Ishikawa (cell line): ENCODE measurements around the gene MCF2L.

Source experiments
- CEBPB ChIP-seq: IDR thresholded peaks from 2 replicates; pipeline ENCODE4 v1.6.1; 2012
- CREB1 ChIP-seq: IDR thresholded peaks from 2 replicates; pipeline ENCODE4 v1.6.1; 2012; ENCODE audit warnings: low read depth
- EGR1 ChIP-seq: IDR thresholded peaks from 2 replicates; pipeline ENCODE4 v1.6.1; 2012
- EP300 ChIP-seq: IDR thresholded peaks from 2 replicates; pipeline ENCODE4 v1.6.1; 2012; ENCODE audit warnings: borderline replicate concordance
- FOXM1 ChIP-seq: IDR thresholded peaks from 2 replicates; pipeline ENCODE4 v1.6.1; 2012; ENCODE audit warnings: low read depth, borderline replicate concordance
- NFIC ChIP-seq: IDR thresholded peaks from 2 replicates; pipeline ENCODE4 v1.6.1; 2012
- RAD21 ChIP-seq: IDR thresholded peaks from 2 replicates; pipeline ENCODE4 v1.6.1; 2012; ENCODE audit warnings: low read depth
- TAF1 ChIP-seq: IDR thresholded peaks from 2 replicates; pipeline ENCODE4 v1.6.1; 2012; ENCODE audit warnings: low read depth, mild to moderate bottlenecking
- TCF12 ChIP-seq: IDR thresholded peaks from 2 replicates; pipeline ENCODE4 v1.6.1; 2012; ENCODE audit warnings: low read depth
- TEAD4 ChIP-seq: IDR thresholded peaks from 2 replicates; pipeline ENCODE4 v1.6.1; 2012
- YY1 ChIP-seq: IDR thresholded peaks from 2 replicates; pipeline ENCODE4 v1.6.1; 2012; ENCODE audit warnings: low read depth
- ZBTB7A ChIP-seq: IDR thresholded peaks from 2 replicates; pipeline ENCODE4 v1.6.1; 2012; ENCODE audit warnings: low read depth
- TF ChIP-seq, protein P1 (sequence below): IDR thresholded peaks from 2 replicates; pipeline ENCODE4 v1.6.1; 2012
- TF ChIP-seq, protein P2 (sequence below): IDR thresholded peaks from 2 replicates; pipeline ENCODE4 v1.6.1; 2012
- TF ChIP-seq, protein P3 (sequence below): IDR thresholded peaks from 2 replicates; pipeline ENCODE4 v1.6.1; 2012; ENCODE audit warnings: low read depth, mild to moderate bottlenecking

Gene MCF2L

DNA sequence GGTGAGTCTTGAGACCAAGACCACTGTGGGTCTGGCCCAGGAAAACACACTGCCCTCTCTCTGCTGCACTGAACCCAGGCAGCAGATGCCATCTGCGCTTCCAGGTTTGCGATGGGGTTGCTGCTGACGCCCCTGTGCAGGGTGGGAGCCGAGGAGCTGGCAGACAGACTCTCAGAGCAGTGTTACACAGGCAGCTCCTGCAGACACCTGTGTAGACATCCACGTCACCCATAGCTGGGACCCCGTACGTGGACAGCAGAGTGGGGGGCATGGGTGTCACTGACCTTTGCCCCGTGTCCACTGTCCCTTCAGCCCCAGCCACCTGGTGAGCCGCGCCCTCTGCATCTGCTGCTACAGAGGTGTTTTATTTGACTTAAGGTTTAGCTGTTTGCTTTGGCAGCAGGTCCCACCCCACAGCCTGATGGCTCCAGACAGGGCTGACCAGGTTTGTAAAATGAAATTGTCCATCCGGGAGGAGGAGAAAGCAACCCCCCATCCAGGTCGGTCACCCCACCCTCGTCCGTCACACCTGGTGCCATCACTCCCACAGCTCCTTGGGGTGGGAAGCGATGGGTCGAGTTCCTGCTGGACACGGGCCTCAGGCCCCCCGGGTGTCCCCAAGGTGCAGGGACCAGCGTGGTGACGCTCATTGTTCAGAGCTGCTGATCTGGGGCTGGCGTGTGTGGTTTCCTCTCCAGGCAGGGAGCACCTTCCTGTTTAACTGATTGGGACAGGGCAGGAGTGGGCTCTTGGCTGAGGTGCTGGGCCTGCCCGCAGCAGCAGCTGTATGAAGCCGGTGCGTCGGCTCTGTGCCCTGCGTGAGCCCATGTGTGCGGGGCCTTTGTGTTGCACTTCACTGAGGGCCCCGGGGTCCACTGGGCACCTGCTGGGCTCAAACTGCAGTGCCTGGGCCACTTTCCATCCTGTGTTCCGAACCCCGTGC, 28.4 kb downstream of the MCF2L start:
- TF ChIP-seq, protein P1, sequence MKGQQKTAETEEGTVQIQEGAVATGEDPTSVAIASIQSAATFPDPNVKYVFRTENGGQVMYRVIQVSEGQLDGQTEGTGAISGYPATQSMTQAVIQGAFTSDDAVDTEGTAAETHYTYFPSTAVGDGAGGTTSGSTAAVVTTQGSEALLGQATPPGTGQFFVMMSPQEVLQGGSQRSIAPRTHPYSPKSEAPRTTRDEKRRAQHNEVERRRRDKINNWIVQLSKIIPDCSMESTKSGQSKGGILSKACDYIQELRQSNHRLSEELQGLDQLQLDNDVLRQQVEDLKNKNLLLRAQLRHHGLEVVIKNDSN: no peak
- TF ChIP-seq YY1 (no peak), EP300 (no peak), TCF12 (no peak), TEAD4 (no peak), EGR1 (no peak), CREB1 (no peak), TAF1 (no peak), FOXM1 (no peak)
- TF ChIP-seq, protein P2, sequence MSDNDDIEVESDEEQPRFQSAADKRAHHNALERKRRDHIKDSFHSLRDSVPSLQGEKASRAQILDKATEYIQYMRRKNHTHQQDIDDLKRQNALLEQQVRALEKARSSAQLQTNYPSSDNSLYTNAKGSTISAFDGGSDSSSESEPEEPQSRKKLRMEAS: no peak
- TF ChIP-seq, protein P3, sequence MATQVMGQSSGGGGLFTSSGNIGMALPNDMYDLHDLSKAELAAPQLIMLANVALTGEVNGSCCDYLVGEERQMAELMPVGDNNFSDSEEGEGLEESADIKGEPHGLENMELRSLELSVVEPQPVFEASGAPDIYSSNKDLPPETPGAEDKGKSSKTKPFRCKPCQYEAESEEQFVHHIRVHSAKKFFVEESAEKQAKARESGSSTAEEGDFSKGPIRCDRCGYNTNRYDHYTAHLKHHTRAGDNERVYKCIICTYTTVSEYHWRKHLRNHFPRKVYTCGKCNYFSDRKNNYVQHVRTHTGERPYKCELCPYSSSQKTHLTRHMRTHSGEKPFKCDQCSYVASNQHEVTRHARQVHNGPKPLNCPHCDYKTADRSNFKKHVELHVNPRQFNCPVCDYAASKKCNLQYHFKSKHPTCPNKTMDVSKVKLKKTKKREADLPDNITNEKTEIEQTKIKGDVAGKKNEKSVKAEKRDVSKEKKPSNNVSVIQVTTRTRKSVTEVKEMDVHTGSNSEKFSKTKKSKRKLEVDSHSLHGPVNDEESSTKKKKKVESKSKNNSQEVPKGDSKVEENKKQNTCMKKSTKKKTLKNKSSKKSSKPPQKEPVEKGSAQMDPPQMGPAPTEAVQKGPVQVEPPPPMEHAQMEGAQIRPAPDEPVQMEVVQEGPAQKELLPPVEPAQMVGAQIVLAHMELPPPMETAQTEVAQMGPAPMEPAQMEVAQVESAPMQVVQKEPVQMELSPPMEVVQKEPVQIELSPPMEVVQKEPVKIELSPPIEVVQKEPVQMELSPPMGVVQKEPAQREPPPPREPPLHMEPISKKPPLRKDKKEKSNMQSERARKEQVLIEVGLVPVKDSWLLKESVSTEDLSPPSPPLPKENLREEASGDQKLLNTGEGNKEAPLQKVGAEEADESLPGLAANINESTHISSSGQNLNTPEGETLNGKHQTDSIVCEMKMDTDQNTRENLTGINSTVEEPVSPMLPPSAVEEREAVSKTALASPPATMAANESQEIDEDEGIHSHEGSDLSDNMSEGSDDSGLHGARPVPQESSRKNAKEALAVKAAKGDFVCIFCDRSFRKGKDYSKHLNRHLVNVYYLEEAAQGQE: no peak

DNA sequence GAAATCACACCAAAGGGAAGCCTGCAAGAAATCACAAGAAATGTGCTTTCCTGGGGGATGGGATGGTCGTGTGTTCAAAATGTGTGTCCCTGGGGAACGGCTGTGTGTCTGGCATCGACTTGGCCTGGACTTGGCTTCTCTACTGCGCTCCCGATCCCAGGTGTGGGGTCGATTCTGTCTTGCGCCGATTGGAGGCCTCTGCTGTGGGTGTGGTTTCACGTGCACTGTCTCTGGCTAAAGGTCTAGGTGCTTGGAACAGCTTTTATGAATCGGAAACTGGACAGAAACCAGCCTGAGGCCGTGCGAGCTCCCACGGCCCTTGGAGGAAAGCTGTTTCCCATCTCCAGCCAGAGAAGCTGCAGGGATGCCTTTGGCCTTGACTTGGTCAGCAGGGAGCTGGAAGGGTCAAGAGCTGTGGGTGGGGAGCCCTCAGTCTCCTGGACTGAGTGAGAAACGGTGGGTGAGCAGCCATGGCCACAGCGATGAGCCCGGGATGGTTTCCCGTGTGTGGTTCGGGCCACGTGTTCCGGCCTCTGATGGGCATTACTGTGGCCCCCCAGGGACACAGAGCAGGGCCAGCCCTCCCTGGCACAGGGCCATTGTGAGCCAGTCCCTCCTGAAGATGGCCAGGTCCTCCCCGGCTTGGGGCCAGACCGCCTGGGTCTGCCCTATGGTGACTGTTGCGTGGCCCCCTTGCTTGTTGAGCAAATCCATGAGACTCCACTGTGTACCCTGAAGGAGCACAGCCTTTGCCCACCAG, 29.7 kb downstream of the MCF2L start:
- TF ChIP-seq, protein P2: no peak
- TF ChIP-seq CREB1 (no peak), CEBPB (no peak), TCF12 (no peak), YY1 (no peak), RAD21 (no peak), EP300 (no peak), TAF1 (no peak), FOXM1 (no peak), EGR1 (no peak), ZBTB7A (no peak), NFIC (no peak), TEAD4 (no peak)
- TF ChIP-seq, protein P3: no peak
- TF ChIP-seq, protein P1: no peak

DNA sequence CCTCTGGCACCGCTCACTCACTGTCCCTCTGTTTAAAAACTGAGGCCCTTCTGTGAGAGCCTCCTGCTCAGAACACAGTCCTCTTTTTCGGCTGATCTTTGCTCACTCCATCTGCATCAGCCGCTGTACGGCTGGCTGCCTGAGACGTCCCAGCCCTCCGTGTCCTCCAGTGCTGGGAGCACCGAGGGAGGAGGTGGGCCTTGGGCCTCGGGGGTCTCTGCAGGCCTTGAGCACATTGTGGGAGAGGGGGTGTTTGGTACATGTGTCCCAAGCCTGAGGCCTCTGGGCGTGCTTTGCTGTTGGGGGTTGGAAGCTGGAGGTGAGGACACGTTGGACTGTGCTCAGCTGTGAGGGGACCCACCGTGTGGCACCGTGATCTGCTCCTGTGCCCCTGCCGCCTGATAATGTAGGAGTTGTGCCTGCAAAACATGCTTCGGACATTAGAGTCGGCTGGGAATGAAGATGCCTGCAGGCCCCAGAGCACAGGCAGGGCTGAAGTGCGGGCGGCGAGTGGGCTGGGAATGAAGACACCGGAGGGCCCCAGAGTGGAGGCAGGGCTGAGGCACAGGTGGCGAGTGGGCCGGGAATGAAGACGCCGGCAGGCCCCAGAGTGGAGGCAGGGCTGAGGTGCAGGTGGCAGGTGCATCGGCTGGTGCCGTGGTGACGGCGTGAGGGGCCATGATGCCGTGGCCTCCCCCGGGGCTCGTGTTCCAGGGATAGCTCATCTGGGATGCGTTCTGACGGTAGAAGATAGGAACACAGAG, 30.6 kb downstream of the MCF2L start:
- TF ChIP-seq, protein P1: no peak
- TF ChIP-seq ZBTB7A (no peak), EP300 (no peak), CEBPB (no peak), NFIC (no peak), YY1 (no peak), FOXM1 (no peak), CREB1 (no peak), TEAD4 (no peak), RAD21 (no peak), TAF1 (no peak), EGR1 (no peak), TCF12 (no peak)
- TF ChIP-seq, protein P2: no peak
- TF ChIP-seq, protein P3: no peak
